ENCODE results near the gene INAFM1. TPM values are rescaled to one million over a fixed set of nuclear protein-coding genes. Genes with fewer than 3 reads are reported as not detected.

The INAFM1 gene
- 1.2 TPM for total RNA-seq (ENCODE audit: insufficient read depth, low replicate concordance)

DNA sequence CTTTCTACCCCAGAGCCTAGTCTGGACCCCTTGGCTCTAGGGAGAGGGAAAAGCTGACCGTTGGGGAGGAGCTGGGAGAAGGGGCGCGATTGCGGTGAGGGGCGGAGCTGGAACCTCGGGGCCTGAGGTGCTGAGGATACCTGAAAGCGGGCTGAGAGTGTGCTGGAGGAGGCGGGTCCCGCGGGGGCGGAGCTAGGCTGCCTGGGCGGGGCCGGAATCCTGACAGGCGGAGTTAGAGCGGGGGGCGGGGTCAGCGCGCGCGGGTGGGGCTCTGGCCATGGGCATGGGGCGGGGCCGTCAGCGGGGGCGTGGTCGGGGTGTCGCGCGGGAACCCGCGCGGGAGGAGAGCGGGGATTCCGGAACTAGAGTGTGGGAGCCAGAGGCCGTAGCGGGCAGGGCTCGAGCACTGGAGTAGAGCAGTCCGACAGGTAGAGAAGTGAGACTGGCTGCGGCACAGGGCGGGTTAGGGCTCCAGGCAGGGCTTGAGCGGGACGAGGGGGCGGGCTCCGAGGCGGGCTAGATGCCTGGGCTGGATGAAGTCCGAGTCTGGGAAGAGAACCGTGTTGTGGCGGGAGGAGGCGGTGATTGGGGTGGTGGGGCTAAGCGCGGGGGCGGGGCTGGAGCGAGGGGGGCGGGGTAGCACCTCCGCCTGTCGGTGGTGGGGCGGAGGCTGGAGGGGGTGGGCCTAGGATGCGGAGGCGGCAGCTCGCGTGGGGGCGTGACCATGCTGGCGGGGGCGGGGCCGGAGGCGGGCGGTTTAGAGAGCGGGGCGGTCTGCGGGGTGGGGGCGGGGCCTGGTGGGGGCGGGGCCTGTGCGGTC, at the start of gene INAFM1:
INAFM1 (plus strand) TSS at position 815 of the 820 bp plus-strand sequence. CDS start 35 bp downstream, outside the sequence.
- DNase-seq (ENCODE audit: low spot score) = peak; percentile 96

DNA sequence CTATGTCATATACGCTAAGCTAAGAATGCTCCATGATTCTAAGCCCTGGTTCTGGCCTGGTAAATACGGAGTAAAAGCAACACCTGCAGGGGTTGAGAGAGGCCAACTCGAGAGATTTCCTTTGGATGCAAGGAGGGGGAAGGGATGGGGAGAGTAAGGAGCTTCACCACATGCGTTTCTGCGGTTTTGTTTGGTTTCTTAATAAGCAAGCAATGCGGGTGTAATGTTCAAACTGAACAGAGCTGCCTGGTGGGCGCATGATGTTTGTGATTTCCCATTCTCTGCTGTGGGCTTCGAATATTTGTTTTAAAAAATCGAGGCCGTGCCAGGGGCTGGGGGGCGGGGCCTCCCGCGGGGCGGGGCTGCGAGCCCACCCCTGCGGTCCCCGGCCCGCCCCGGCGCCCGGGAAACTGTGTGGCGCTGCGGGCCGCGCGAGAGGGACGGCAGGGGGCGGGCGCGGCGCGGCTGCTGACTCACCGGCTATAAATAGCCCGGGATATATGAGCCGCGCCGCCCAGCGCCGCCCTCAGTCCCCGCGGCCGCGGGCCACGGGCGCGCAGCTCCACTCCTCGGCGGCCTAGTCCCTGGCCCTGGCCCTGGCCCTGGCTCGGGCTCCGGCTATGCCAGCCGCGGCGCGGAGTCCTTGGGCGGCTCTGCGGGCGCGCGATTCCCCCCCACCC, 48.8 kb upstream of the INAFM1 start:
- DNase-seq (ENCODE audit: low spot score) = peak; percentile 89

DNA sequence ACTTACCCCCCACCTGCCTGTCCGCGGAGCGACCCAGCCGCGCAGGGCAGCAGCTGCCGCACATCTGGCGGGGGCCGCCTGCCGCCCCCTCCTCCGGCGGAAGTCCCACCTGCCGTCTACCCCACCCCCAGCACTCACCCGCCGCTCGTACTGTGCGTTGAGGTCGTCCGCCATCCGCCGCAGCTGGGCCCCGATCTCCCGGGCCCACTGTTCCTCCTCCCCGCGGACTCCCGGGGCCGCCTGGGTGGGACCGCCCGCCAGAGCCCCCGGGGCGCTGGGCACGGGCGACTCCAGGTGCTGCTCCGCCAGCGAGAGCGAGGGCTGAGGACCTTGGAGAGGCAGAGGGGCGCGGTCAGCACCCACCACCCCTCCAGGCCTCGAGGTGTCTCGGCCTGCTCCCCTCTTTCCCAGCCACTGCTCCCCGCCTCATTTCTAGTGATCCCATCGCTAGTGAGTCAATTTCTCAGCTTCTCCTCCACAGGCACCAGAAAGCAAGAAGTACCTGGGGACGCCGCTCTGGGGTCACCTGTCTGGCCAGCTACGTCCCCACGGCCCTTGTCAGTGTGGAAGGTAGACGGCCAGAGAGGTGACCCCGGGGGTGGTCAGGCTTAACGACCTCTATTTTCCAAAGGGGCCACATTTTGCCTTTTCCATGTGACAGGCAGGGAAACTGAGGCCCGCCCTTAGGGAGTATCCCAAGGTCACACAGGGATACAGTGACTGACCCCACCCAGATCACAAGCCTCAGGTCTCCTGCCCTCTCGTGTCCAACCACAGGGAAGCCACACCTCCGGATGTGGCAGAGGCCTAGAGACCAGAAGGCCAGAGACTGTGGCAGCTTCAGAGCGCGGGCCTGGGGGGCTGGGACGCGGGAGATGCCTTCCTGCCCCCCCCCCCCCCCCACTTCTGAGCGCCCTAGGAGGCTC, 48.0 kb upstream of the INAFM1 start:
- peak; percentile 72 for DNase-seq (ENCODE audit: low spot score)

DNA sequence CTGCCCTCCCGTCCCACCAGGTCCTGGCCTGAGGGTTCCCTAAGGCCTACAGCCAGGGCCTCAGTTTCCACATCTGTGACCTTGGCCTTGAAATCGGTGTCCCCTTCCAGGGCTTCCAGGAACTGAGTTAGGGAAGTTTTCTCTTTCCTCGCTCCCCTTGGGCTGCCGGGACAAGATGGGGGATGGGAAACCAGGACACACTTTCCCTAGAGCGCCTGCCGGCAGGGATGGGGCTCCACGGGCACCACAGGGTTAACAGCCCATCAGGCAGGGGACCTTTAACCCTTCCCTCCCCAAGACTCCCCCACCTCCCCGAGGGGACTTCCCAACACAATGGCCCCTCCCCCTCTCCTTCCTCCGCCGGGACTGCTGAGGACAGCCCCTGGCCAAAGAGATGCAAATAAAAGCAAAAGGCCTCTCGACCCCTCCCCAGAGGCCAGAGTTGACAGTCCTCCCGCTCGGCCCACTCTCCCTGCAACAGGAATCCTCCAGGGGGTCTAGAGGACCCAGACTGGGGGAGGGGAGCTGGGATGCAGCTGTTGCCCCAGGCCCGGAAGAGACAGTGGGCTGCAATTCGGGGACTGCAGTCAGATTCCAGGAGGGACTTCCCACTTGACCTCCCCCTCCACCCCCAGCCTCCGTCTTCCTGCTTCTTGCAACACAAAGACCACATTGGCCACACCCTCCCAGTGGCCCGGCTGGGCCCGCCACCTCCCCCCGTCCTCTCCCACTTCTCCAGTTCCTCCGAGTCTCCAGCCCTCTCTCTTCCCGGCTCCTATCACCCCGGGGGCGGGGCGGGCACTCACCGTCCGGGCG, 47.1 kb upstream of the INAFM1 start:
- DNase-seq (ENCODE audit: low spot score) = peak; percentile 88

DNA sequence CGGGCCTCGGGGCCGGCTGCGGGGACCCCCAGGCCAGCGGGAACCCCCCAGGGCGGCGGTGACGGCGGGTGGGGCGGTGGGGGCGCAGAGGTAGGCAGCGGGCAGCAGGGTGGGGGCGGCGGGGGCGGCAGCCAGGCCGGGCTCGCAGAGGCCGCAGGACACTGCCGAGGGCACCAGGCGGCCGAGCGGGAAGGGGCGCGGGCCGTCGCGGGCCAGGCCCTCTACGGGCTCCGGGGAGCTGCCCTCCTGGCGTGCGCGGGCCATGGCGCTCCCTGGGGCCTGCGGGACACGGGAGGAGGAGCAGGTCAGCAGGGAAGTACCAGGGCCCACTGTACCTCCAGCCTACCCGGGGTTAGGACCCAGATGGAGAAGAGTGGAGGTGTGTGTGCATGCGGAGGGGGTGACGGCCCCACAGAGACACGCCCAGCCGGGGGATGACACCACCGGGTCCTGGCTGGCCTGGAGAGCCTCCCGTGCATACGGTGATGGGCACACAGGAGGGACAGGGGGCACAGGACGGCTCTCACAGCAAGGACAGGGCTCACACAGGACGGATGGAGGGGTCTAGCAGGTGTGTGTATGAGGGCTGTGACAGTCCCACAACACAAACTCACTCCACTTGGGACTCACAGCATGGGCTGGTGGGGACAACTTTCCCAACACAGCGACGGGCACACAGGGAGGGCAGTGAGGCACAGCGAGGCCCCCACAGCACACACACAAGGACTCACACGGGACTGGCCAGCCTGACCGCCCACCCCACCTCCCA, 46.3 kb upstream of the INAFM1 start:
- DNase-seq (ENCODE audit: low spot score) = peak; percentile 46

DNA sequence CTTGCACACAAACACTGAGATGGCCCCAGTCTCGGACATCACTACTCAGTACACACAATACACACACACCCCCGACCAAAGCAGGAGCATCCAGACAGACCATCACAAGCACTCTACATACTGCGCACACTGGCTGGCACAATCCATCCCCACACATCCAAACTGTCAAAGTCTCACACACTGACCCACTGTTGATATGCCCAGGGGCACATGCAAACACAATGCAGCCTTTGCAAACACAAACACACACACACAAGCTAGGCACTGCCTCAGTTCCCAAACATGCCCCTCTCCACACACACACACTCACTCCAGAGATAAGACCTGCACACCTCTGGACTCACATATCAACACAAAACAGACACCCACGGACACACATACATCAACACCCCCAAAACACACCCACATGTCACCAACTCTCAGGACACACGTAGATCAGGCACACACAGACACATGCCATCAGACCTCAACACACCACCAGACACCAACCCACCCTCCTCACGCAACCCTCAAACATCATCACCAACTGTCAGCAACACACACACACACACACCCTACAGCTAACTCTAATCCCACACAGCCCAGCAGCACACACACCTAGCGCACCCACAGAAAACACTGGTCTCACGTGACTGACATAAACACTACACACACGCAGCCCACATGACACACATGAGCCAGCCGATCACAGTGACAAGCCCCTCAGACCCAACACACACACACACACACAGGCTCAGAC, 45.6 kb upstream of the INAFM1 start:
- DNase-seq (ENCODE audit: low spot score) = no peak

DNA sequence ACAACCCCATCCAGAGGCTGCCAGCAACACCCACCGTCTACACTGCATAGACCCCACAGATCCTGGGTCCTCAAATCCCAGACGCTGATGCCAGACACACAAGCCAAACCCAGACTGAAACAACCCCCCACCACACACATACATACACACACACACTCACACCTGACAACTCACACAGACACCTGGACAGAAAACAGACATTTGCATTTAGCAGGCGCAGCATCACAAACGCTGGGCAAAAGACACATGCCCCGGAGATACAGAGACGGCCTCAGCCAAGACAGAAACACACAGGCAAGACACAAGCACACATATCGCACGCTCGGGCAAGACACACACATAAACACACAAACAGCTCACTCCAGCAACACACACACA, 45.0 kb upstream of the INAFM1 start:
- DNase-seq (ENCODE audit: low spot score) = peak; percentile 50

DNA sequence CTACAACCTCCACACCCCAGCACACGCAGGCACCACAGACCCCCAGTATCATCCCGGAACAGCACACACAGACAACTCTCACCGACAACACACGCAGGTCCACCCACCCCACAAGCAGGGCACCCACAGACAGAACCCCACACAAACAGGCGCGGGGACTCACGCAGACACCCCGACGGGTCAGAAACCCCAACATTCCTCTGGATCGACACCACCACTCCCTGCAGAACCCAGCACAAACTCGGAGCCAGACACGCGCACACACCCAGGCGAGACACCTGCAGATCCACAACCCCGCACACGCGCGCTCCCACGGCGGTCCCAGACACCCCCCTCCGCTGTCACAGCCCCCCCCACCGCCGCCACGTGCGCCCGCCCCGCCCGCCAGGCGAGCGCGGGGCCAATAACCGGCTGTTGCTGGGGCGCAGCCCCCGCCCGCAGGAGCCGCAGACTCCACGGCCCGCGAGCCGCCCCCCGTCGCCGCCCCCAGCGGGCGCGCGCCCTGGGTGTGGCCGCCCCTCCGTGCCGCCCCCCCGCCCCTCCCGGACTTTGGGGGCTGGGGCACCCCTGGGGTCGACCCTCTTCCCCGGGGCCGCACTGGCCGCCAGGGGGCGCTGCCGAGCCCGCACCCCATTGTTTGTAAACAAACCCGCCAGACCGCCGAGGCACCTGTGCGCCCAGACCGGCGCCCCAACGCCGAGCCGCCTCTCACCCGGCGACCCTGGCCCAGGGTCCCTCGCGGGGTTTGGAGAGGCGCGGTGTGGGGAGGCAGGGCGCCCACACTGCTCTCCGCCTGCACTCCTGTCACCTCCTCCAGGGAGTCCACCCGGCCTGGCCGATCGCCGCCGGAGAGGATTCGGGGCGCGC, 44.4 kb upstream of the INAFM1 start:
- peak; percentile 39 for DNase-seq (ENCODE audit: low spot score)

DNA sequence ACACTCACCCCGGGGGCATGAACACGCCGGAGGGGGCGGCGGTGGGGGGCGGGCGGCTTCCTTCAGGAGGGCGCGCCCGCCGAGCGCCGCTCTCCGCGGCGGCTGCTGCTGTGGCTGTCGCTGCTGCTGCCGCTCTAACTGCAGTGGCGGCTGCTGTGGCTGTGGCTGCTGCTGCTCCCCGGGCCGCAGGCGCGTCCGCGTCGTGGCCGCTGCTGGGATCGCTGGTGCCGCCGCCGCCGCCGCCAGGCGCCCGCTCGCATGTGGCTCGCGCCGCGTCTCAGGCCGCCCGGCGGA, 43.8 kb upstream of the INAFM1 start, which contains the start of gene BBC3:
BBC3 (minus strand) TSS at position 279 of the 294 bp plus-strand sequence. CDS start 2,768 bp downstream, outside the sequence.
- DNase-seq (ENCODE audit: low spot score) = no peak

DNA sequence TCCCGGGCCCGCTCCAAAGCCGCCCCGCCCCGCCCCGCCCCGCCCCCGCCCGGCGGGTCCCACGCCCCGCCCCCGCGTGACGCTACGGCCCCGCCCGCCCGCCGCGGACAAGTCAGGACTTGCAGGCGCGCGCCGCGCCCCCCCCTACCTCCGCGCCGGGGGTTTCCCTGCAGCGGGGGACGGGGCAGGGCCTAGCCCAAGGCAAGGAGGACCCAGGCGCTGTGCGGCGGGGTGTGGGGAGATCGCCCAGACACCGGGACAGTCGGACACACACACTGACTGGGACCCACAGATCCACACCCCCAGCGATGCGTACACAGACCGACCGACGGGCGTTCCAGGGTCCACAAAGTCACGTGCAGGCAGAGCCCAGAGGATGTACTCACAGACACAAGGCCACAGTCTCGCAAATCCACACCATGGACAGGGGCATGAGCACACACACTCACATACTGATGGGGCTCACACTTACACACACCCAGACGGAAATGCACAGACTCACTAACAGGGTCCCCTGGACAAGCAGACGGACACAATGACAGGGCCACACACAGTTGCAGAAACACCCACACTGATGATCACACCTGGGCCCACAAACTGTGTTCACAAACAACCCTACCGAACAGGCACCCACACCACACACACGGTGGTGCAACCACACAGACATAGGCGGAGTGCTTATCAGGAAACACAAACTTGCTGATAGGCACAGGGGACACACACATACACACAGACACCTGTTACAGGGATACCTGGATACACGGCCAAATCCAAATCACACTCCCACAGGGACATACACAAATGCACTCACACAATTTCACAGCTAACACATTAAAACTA, 43.2 kb upstream of the INAFM1 start:
- peak; percentile 84 for DNase-seq (ENCODE audit: low spot score)

DNA sequence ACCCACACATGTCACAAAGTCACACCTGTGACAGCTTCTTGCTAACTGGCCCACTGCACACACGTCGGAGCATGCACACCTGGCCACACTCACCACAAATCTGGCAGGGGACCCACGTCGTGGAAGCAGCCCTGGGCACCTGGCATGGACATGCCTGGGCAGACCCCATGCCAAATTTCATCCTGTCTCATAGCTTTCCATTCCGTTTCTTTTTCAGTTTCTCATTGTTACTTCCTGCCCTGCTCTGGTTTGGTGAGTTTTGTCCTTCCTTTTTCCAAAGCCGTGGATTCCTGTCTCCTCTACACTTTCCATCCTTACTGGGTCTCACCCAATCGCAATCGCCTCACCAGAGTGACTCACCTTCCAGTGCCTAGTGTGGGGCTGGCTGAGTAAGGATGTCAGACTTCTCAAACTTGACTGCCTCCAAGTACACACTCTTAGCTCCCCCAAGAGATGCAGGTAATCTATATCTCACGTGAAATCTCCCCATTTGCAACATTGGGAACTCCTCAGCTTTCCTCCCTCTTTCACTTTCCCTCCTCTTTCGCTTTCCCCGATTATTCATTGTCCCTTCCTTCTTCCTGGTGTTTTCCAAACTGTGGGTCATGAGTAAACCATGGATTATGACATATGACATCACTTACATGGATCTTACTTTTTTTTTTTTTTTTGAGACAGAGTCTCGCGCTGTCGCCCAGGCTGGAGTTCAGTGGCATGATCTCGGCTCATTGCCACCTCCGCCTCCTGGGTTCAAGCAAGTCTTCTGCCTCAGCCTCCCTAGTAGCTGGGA, 42.1 kb upstream of the INAFM1 start:
- no peak for DNase-seq (ENCODE audit: low spot score)

DNA sequence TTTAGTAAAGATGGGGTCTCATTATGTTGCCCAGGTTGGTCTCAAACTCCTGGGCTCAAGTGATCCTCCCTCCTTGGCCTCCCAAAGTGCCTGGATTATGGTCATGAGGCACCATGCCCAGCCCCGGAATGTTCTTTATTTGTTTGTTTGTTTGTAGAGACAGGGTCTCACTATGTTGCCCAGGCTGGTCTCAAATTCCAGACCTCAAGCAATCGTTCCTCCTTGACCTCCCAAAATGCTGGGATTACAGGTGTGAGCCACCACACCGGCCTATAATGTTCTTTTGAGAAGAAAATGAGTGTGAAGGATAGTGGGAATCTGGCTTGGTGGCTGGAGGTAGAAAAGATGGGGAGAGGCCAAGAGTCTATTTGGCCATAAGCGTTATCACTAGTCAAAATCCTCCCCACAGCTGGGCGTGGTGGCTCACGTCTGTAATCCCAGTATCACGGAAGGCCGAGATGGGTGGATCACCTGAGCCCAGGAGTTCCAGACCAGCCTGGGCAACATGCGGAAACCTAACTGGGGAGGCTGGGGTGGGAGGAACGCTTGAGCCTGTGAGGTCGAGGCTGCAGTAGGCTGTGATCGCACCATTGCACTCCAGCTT, 38.5 kb upstream of the INAFM1 start:
- no peak for DNase-seq (ENCODE audit: low spot score)

DNA sequence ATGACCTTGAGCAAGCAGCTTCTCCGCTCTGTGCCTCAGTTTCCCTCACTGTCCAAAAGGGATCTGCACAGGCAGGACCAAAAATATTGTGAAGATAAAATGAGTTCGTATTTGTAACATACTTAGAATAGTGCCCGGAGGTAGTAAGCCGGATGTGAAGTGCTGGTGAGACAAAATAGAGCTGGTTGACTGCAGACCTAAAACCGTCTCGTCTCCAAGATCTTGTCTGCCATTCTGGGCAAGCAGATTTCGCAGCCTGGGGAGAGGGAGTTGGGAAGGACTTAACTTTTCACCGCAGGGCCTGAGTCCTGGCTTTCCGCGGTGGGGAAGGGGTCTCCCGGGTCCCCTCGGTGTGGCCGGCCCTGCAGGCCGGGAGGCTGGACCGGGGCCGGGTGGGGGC, 35.5 kb upstream of the INAFM1 start:
- DNase-seq (ENCODE audit: low spot score) = no peak

DNA sequence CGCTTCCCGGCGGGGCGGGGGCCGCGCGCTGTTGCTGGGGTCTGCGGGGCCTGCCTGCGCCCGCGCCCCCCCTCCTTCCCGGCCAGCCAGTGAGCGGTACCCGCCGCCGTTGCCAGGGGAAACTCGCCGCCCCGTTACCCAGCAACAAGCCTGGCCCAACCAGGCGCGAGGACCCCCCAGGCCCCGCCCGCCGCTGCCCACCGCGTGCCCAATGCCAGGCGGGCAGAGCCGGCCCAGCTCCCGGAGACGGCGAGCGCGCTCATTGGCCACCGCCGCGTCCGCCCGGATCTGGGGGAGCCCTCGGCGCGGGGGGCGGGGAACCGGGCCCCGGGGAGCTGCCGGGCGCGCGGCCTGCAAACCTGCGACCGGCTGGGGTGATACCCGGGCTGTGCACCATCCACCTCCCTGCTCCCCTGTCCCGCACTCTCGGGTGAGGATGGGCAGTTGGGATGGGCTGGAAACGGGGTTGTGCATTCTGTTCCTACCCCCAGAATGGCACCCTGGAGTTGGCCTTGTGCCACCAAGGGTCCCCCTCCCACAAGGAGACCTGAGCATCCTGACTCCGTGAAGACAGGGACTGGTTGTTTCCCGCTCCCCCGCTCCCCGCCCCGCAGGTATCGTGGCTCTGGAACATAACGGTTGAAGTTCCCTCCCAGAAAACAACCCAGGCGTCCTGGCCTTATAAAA, 34.9 kb upstream of the INAFM1 start:
- peak; percentile 58 for DNase-seq (ENCODE audit: low spot score)

DNA sequence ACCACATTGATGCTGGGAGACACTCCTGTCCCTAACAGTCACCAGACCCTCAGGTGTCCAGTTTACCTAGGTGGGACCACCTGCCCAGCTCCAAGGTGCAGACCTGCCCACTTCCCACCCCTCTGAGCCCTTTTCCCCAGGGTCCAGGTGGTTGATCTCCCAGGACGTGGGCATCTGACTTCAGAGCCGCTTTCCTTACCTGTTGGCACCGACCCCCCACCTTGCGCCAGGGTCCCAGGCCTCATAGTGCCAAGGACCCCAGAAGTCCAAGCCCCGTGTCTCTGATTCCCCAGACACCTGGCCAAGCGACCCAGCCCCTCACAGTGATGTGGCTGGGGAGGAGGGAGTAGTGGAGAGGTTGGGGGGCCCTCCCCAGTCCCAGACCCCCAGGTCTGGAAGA, 34.1 kb upstream of the INAFM1 start:
- no peak for DNase-seq (ENCODE audit: low spot score)
